Right forelimb (tissue), 1 donor: ENCODE data around the gene NCSTN.

Experiments
- DNase-seq: peaks from one replicate; pipeline ENCODE4 v3.0.0-alpha.2; 2018

The NCSTN gene

GRCh38 chr1:160352555-160352954, 9.4 kb downstream of the NCSTN start:
- no peak for DNase-seq

DNA sequence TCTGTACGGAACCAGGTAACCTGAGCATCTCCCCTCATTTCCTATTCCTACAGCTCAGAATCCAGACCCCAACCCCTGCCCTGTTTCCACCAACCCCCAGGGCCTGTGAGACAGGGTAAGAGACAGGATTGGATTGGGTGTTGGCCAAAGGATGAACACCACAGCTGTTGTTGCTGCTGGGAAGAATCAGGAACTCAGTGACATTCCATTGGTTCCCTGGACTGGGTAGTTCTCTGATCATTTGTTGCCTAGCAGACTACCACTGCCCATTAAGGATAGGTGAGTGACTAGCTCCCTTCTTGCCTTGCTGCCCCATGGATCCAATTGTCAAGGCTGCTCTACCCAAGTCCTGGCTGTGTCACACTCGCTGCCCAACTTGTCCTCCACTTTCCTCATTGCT, 10.0 kb downstream of the NCSTN start:
- DNase-seq: no peak

- DNase-seq: no peak
Measured at GRCh38 chr1:160354388-160354985, 11.3 kb downstream of the NCSTN start.

DNA sequence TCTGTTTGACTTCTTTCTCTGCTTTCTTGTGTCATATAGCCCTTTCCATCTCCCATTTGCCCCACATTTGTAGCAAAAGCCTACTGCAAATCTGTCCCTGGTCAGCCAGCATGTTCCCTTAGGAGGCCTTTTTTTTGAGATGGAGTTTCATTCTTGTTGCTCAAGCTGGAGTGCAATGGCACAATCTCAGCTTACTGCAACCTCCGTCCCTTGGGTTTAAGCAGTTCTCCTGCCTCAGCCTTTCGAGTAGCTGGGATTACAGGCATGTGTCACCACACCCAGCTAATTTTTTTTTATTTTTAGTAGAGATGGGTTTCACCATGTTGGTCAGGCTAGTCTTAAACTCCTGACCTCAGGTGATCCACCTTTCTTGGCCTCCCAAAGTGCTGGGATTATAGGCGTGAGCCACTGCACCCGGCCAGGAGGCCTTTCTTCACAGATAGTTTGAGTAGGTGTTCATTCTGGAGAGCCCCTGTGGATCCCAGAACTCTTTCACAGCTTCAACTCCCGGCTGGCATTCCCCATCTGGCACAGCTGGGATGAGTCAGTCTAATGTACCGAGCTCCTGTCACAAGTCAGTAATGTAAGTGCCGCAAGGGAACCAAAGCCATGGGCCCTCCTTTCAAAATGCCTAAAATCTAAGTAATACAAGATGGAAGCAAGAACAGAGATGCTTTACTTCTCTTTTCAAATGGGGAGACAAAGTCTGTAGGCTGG, 14.3 kb downstream of the NCSTN start:
- DNase-seq: no peak

- no peak for DNase-seq
Measured at GRCh38 chr1:160358073-160358472, 14.9 kb downstream of the NCSTN start.

- DNase-seq: no peak
Measured at GRCh38 chr1:160359559-160360226, 16.5 kb downstream of the NCSTN start.

GRCh38 chr1:160360227-160360695, 17.1 kb downstream of the NCSTN start:
- no peak for DNase-seq

DNA sequence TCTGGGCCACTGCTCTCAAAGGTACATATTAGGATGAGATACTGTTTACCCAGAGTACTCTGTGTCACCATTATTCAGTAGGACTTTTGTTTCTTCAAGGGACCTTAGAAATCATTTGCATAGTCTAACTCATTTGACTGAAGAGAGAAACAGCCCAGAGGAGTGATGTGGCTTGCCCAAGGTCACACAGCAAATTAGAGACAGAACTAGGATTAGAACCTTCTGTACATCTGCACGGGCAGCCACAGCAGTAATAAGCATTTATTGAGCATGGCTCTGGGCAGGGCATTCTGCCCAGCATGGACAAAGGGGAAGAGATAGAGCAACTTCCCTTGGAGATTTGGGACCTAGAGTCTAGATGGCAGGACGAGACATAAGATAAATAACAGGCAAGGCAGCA, 18.0 kb downstream of the NCSTN start:
- DNase-seq: no peak

DNA sequence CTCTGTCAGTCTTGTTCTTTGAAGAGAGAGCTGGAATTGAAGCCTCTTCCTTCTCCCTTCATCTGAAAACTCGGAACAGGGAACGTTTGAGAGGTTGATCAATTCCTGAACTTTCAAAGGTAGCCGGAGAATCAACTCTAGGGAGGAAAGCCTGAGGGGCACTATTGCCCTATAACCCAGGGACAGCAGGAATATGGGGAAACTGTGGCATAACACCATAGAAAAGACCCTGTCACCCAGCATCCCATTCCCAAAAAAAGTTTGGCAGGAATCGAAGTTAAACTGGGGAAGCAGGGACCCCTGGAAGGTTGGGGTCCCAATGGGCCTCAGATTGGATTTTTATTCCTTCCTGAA, 18.6 kb downstream of the NCSTN start:
- DNase-seq: no peak

- DNase-seq: no peak
Measured at GRCh38 chr1:160362168-160362957, 19.2 kb downstream of the NCSTN start.

DNA sequence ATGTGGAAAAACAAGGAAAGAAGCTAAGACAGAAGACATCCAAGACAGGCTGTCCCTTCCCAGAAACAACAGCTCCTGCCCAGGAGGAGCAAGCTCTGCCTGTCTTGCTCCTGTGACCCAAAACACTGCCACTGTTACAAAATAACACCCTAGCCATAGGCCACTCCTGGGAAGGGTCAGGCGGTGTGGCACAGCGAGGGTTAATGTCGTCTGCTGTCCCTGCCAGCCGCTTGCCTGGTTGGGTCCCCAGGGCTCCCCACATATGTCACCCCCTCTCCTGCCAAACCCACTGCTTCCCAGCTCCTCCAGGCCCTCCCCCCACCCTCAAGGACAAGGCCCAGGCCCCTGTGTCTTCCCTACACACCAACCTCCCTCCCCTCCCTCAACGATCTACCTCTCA, 19.8 kb downstream of the NCSTN start:
- DNase-seq: no peak

DNA sequence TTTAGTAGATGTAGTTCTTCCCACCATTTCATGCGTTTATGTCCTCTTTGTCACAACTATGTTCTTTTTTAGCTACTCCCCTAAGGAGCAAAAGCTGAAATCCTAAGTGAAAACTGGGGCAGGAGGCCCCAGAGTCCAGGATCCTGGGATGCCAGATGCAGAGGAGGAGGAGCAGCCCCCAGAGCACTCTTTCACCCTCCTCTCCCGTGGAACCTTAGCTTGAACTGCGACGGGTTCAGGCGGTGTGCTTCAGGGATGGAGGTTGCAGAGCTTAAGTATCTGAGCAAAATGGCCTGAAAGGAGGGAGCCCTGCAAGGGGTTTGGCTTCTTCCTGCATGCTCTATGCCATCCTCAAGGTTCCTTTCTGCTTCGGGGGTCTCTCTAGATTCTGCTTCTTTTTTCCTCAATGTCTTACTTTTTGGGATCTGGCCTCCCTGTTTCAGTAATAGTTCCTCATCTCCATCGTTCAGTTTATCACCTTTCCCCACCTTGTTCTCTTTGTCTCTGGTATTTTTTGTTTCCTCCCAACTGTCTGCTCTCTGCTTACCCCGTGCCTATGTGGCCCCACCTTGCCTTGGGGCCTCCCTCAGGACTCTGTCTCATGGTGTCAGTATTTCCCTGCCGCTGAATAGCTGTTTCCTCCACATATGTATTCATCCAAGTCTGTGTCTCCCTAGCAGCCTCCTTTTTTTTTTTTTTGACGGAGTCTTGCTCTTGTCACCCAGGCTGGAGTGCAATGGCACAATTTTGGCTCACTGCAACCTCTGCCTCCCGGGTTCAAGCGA, 21.0 kb downstream of the NCSTN start:
- DNase-seq: no peak

DNA sequence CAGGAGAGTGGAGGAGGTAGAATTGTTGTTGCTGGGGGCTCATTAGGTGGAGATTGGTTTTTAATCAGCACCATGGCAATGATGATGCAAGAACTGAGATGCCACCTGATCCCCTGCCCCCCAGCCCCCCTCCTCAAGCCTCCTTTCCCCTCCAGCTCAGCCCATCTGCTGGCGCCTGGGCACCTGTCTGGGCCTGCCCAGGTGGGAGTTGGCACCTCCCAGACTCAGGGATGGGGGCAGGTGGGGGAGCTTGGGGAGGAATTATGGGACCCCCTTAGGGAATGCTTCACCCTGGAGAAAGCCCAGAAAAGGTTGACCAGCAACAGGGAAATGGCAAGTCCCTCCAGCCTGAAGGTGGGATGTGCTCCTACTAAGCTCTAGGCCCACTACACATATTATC, 22.1 kb downstream of the NCSTN start:
- DNase-seq: no peak

DNA sequence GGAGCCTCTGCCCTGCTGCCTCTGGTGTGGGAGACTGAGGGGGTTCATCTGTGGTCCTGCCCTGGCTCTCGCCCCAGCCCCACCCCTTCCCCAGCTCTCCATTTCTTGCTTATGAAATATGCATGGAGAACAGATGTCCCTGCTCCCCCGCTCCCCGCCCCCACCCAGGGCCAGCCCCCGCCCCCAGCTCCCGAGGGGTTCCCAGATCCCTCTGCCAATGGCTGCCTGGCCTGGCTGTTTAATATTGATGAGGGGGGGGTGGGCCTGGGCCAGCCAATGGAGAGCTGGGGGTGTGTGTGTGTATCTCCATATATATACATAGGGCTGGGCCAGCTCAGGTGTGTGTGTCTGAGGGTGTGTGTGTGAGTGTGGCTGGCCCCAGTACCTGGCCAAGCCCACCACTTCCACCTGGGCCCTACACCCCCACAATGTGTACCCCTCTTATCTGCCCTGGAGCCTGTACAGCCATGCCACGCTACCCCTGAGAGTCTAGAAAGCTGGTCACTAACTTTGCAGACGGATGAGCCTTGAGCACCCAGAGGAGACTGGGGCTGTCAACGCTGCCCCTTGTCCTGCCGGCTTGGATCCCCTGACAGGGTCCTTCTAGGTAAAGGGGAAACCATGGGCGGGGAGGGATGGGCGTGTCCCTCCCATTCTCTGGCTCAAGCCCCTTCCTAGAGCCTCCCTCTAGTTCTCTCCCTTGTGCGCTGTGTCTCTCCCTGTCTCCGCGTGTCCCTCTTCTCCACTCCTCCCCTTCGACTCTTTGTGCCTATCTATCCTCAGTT, 23.7 kb downstream of the NCSTN start, which contains the start of gene NHLH1:
NHLH1 (plus strand) TSS at position 341 of the 785 bp plus-strand sequence. CDS start 3,661 bp downstream, outside the sequence.
- no peak for DNase-seq

DNA sequence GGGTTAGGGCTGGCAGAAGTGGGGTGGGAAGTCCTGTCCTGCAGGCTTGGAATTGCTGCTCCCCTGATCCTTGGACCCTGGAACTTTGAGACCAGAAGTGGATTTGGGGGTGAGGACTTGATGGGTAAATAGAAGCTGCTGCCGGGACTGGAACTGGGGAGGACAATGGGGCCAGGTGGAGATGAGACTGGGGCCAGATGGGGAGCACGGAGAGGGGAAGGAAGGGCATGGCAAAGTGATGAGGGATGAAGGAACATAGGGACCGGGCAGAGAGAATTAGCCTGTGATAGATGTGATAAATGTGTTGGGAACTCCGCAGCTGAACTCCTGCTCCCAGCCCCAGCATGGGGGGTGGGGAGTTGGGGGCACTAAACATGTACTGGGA, 24.3 kb downstream of the NCSTN start:
- DNase-seq: no peak

DNA sequence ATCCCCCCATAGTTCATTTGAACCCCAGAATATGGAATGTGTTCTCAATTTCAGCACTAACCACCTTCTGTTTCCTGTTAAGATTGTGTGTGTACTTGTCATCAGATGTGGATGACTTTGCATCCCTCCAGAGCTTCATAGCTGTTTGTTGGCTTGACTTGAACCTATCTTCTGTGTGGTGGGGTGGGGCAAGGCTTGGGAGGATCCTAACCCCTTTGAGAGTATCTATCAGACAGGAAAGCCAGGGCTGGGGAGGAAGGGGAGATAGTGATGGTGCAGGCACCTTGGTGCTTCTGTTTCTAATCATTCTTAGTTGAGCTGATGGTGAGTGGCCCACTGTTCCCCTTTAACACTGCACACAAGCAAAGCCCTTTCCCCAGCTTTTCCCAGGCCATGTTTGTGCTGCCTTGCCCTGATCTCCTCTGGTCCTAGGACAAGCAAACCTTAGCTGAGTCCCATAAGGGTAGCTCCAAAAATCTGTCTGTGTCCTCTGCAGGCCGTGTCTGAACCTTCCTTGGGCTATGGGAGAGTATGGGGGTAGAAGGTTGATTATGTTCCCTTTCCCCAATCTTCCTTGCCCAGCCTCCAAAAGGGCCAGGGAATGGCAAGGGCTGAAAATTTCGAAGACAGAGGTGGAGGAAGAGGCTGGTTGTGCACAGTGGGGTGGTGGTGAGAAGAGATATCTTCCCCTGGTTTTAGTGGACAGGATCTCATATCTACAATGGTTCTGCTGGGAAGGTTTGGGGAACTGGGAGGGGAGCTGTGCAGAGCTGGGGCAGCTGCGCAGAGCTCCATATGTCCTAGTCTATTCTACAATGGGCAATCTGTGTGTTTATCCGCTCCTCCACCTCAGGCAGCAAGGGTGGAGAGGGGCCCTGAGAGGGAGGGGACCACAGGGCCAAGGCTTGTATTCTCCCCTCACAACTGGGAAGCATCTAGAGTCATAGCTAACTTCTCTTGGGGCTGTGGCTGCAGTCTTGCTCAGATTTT, 25.0 kb downstream of the NCSTN start:
- DNase-seq: no peak

DNA sequence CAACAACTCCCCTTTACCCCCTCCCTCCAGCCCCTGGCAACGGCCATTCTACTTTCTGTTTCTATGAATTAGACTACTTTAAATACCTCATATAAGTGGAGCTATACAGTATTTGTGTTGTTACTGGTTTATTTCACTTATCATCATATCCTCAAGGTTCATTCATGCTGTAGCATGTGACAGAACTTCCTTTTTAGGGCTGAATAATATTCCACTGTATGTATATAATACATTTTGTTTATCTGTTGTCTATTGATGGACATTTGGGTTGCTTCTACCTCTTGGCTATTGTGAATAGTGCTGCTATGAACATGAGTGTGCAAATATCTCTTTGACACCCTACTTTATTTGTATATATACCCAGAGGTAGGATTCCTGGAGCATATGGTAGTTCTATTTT, 25.9 kb downstream of the NCSTN start:
- DNase-seq: no peak

- no peak for DNase-seq
Measured at GRCh38 chr1:160370561-160371345, 27.6 kb downstream of the NCSTN start.

GRCh38 chr1:160371346-160371631, 28.1 kb downstream of the NCSTN start:
- DNase-seq: no peak

DNA sequence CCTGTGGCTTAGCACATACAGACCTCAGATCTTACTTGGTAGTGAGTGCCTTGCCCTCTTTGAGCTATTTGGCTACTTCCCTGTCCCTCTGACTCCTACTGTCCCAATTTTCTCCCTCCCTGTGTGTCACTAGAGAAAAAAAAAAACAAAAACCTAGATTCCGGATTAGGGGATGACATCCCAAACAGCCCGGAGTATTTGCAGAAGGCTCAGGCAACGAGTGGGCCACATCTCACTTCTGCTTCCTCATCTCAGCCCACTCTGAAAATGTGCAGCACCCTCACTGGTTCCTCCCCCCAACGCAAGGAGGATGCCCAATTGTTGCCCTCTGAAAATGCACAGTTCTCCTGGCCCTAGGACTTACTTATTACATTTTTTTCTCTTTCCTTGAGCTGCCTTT, 28.6 kb downstream of the NCSTN start:
- DNase-seq: no peak
